Measurements from ENCODE around the gene GPR17.
A peak's percentile ranks its signal among the peaks of the same experiment; 100 is the strongest.

Gene GPR17

GRCh38 chr2:127672341-127673224 is 26.6 kb downstream of the GPR17 start:
- no peak for DNase-seq

- DNase-seq = no peak
These were observed 27.5 kb downstream of the GPR17 start for GRCh38 chr2:127673291-127674069.

GRCh38 chr2:127674241-127675209 is 28.6 kb downstream of the GPR17 start:
- peak; percentile 55 for DNase-seq

- DNase-seq = peak; percentile 33
These were observed 29.6 kb downstream of the GPR17 start, which contains the start of gene LIMS2 for GRCh38 chr2:127675331-127676261. Gene LIMS2 (minus strand): TSS chr2:127675530. CDS start chr2:127675024, 506 bp downstream.

- no peak for DNase-seq
These were observed 31.0 kb downstream of the GPR17 start for GRCh38 chr2:127676906-127677305.

- DNase-seq = no peak
These were observed 32.6 kb downstream of the GPR17 start for GRCh38 chr2:127678531-127678930.

GRCh38 chr2:127678991-127679390 is 33.0 kb downstream of the GPR17 start:
- no peak for DNase-seq

GRCh38 chr2:127679680-127680361 is 33.9 kb downstream of the GPR17 start:
- DNase-seq = no peak

- no peak for DNase-seq
These were observed 34.8 kb downstream of the GPR17 start for GRCh38 chr2:127680706-127681287.

- DNase-seq = peak; percentile 23
These were observed 35.4 kb downstream of the GPR17 start for GRCh38 chr2:127681288-127681804.

GRCh38 chr2:127681976-127682857 is 36.3 kb downstream of the GPR17 start:
- DNase-seq = no peak

GRCh38 chr2:127683056-127683455 is 37.1 kb downstream of the GPR17 start:
- DNase-seq = no peak

GRCh38 chr2:127683757-127684156 is 37.8 kb downstream of the GPR17 start:
- no peak for DNase-seq

- no peak for DNase-seq
These were observed 39.6 kb downstream of the GPR17 start for GRCh38 chr2:127685410-127686080.

- no peak for DNase-seq
These were observed 42.5 kb downstream of the GPR17 start for GRCh38 chr2:127688405-127688804.

GRCh38 chr2:127690696-127691095 is 44.7 kb downstream of the GPR17 start:
- no peak for DNase-seq

GRCh38 chr2:127694986-127695385 is 49.0 kb downstream of the GPR17 start:
- no peak for DNase-seq
